CD4-positive, CD25-positive, alpha-beta regulatory T cell (primary cell): ENCODE data around the gene CPOX. TPM values are rescaled to one million over a fixed set of nuclear protein-coding genes. Genes with fewer than 3 reads are reported as not detected.
A peak's percentile ranks its signal among the peaks of the same experiment; 100 is the strongest.
"Not testable (repeated sequence)": the region's sequence is repeated elsewhere in the genome, so short reads cannot be mapped to it uniquely, and the experiment has no call there.

Source experiments
- ATAC-seq, 2 donors: fragments of 150-1000 bp; cut with Tn5 transposase; one replicate each; pipeline ENCODE4 v1.10.0; 2021; ENCODE audit warnings: low read depth in 2 of 2, moderate number of reproducible peaks in 2 of 2, moderate library complexity in 1 of 2
- DNase-seq, 3 donors: peaks; one replicate each; pipeline versions ENCODE4 v3.0.0 to v3.0.0-alpha.2; 2012 to 2022; ENCODE audit warnings: mixed read lengths in 1 of 3
- H3K27ac ChIP-seq: one replicate; pipeline ENCODE4 v1.7.0; 2013; ENCODE audit warnings: mild to moderate bottlenecking, low read length; ENCODE audit not compliant: insufficient read depth, poor library complexity, severe bottlenecking
- H3K27me3 ChIP-seq: one replicate; pipeline ENCODE4 v1.7.0; 2013; ENCODE audit warnings: low read length; ENCODE audit not compliant: control insufficient read depth, insufficient read depth
- H3K36me3 ChIP-seq: one replicate; pipeline ENCODE4 v1.7.0; 2013; ENCODE audit warnings: mild to moderate bottlenecking, low read length, moderate library complexity; ENCODE audit not compliant: control insufficient read depth, insufficient read depth
- H3K4me1 ChIP-seq: 2 replicates; pipeline ENCODE4 v1.7.0; 2013; ENCODE audit warnings: mild to moderate bottlenecking, low read length; ENCODE audit not compliant: insufficient read depth, control insufficient read depth, poor library complexity, severe bottlenecking
- H3K4me3 ChIP-seq: one replicate; pipeline ENCODE4 v1.7.0; 2013; ENCODE audit warnings: low read depth, mild to moderate bottlenecking, low read length, moderate library complexity
- H3K9me3 ChIP-seq, 2 experiments: 1 replicate in 1 of 2; 2 replicates in 1 of 2; pipeline ENCODE4 v1.7.0; 2013; ENCODE audit warnings: low read length in 2 of 2, mild to moderate bottlenecking in 1 of 2, moderate library complexity in 1 of 2; ENCODE audit not compliant: control insufficient read depth in 2 of 2
- H3K27ac Mint-ChIP-seq, 3 donors: one replicate each; pipeline ENCODE4 v1.8.0; 2020 to 2022; ENCODE audit warnings: mild to moderate bottlenecking in 3 of 3, mixed read lengths in 3 of 3, moderate library complexity in 2 of 3
- H3K27me3 Mint-ChIP-seq: one replicate; pipeline ENCODE4 v1.8.0; 2022; ENCODE audit warnings: mild to moderate bottlenecking, mixed read lengths
- H3K36me3 Mint-ChIP-seq: one replicate; pipeline ENCODE4 v1.8.0; 2020; ENCODE audit warnings: mixed read lengths
- H3K4me1 Mint-ChIP-seq, 4 donors: one replicate each; pipeline ENCODE4 v1.8.0; 2020 to 2022; ENCODE audit warnings: mixed read lengths in 4 of 4, mild to moderate bottlenecking in 1 of 4
- H3K4me3 Mint-ChIP-seq, 4 donors: one replicate each; pipeline ENCODE4 v1.8.0; 2020 to 2022; ENCODE audit warnings: mild to moderate bottlenecking in 4 of 4, mixed read lengths in 4 of 4, moderate library complexity in 3 of 4
- H3K9me3 Mint-ChIP-seq, 7 donors: one replicate each; pipeline ENCODE4 v1.8.0; 2020 to 2022; ENCODE audit warnings: mixed read lengths in 7 of 7, mild to moderate bottlenecking in 3 of 7, moderate library complexity in 2 of 7
- polyA plus RNA-seq, 4 donors: library from polyadenylated mRNA; unstranded; fragments of 300-500 nt; fragmentation: Illumina TruSeq; gene quantifications; one replicate each; pipeline ENCODE4 v1.2.3, GENCODE V29; 2021
- total RNA-seq: library from RNA; stranded (reverse); gene quantifications from one replicate; pipeline ENCODE4 v1.2.3, GENCODE V29; 2022

Gene CPOX
- total RNA-seq = 22.8 TPM
- polyA plus RNA-seq = 1 to 10 TPM; 7.1 to 9.5 (median 7.2) TPM

GRCh38 chr3:98593046-98593936, at the start of gene CPOX:
Gene CPOX, minus strand, starts transcription at chr3:98593611. Its CDS starts 107 bp downstream, at chr3:98593504.
- Mint-ChIP-seq H3K36me3 (peaks cover 13% of the 10 kb centered on the region), H3K27ac (peak within 1 kb of the TSS; percentile 34 to 96 (median 93)), H3K9me3 (no peaks in the 10 kb centered on the region), H3K27me3 (peaks cover 9% of the 10 kb centered on the region), H3K4me3 (peak within 1 kb of the TSS; percentile 92 to 99 (median 98)), H3K4me1 (peaks cover 20 to 51% (median 38%) of the 10 kb centered on the region in 4 donors)
- H3K4me3 ChIP-seq = peak within 1 kb of the TSS; percentile 83
- H3K27me3 ChIP-seq = peaks cover 4% of the 10 kb centered on the region
- H3K4me1 ChIP-seq = peaks cover 24% of the 10 kb centered on the region
- peak; percentile 74 to 94 (median 75) for DNase-seq
- peak; percentile 94 to 96 for ATAC-seq
- peaks cover 22% of the 10 kb centered on the region for H3K36me3 ChIP-seq
- H3K9me3 ChIP-seq = no peaks in the 10 kb centered on the region
- H3K27ac ChIP-seq = peak within 1 kb of the TSS; percentile 67

GRCh38 chr3:98642769-98643168, 49.4 kb upstream of the CPOX start:
- H3K9me3 ChIP-seq, H3K27me3 ChIP-seq, H3K27ac Mint-ChIP-seq, H3K27ac ChIP-seq, H3K9me3 Mint-ChIP-seq, ATAC-seq, DNase-seq, H3K4me3 ChIP-seq, H3K27me3 Mint-ChIP-seq, H3K4me3 Mint-ChIP-seq, H3K4me1 Mint-ChIP-seq, H3K36me3 ChIP-seq, H3K4me1 ChIP-seq, H3K36me3 Mint-ChIP-seq: not testable (repeated sequence)

GRCh38 chr3:98641756-98642155, 48.3 kb upstream of the CPOX start:
- not testable (repeated sequence) for H3K36me3 Mint-ChIP-seq, H3K36me3 ChIP-seq, H3K27ac Mint-ChIP-seq, H3K27me3 Mint-ChIP-seq, DNase-seq, H3K9me3 Mint-ChIP-seq, ATAC-seq, H3K4me3 Mint-ChIP-seq, H3K27ac ChIP-seq, H3K4me1 ChIP-seq, H3K4me1 Mint-ChIP-seq, H3K4me3 ChIP-seq, H3K27me3 ChIP-seq, H3K9me3 ChIP-seq

- not testable (repeated sequence) for H3K9me3 Mint-ChIP-seq, H3K4me3 Mint-ChIP-seq, H3K36me3 Mint-ChIP-seq
Measured at GRCh38 chr3:98638515-98638914, 45.1 kb upstream of the CPOX start.

GRCh38 chr3:98630416-98630815, 37.0 kb upstream of the CPOX start:
- no peak overlapping the region for H3K27ac Mint-ChIP-seq
- H3K4me1 Mint-ChIP-seq = no peaks in the 10 kb centered on the region
- ATAC-seq (no peak), DNase-seq (no peak)
- H3K4me1 ChIP-seq = no peaks in the 10 kb centered on the region
- H3K4me3 ChIP-seq = no peak overlapping the region
- H3K36me3 Mint-ChIP-seq = no peaks in the 10 kb centered on the region
- no peaks in the 10 kb centered on the region for H3K36me3 ChIP-seq
- H3K4me3 Mint-ChIP-seq = no peak overlapping the region
- no peak overlapping the region for H3K27ac ChIP-seq
- H3K9me3 Mint-ChIP-seq = peaks cover 0 to 5% (median 0%) of the 10 kb centered on the region in 7 donors
- peaks cover 13% of the 10 kb centered on the region for H3K27me3 Mint-ChIP-seq
- H3K27me3 ChIP-seq = peaks cover 4% of the 10 kb centered on the region
- H3K9me3 ChIP-seq = no peaks in the 10 kb centered on the region

More at GRCh38 chr3:98638515-98638914, 45.1 kb upstream of the CPOX start:
- DNase-seq, H3K27ac ChIP-seq, H3K9me3 ChIP-seq, H3K27me3 ChIP-seq, H3K4me3 ChIP-seq, H3K36me3 ChIP-seq, H3K27ac Mint-ChIP-seq, ATAC-seq, H3K4me1 Mint-ChIP-seq, H3K4me1 ChIP-seq: not testable (repeated sequence)
- H3K27me3 Mint-ChIP-seq = peaks cover 11% of the 10 kb centered on the region

GRCh38 chr3:98628317-98628716, 34.9 kb upstream of the CPOX start:
- H3K27me3 ChIP-seq = peaks cover 2% of the 10 kb centered on the region
- Mint-ChIP-seq H3K9me3 (peaks cover 0 to 3% (median 0%) of the 10 kb centered on the region in 7 donors), H3K27ac (no peak overlapping the region), H3K4me3 (no peak overlapping the region), H3K27me3 (peaks cover 9% of the 10 kb centered on the region), H3K36me3 (no peaks in the 10 kb centered on the region), H3K4me1 (no peaks in the 10 kb centered on the region)
- DNase-seq (no peak), ATAC-seq (no peak)
- no peaks in the 10 kb centered on the region for H3K9me3 ChIP-seq
- no peaks in the 10 kb centered on the region for H3K36me3 ChIP-seq
- H3K27ac ChIP-seq = no peak overlapping the region
- no peak overlapping the region for H3K4me3 ChIP-seq
- H3K4me1 ChIP-seq = no peaks in the 10 kb centered on the region

GRCh38 chr3:98626151-98626550, 32.7 kb upstream of the CPOX start:
- no peak for ATAC-seq
- Mint-ChIP-seq H3K27ac (no peak overlapping the region), H3K27me3 (peaks cover 9% of the 10 kb centered on the region), H3K36me3 (no peaks in the 10 kb centered on the region), H3K4me3 (no peak overlapping the region), H3K4me1 (no peaks in the 10 kb centered on the region), H3K9me3 (peaks cover 0 to 6% (median 0%) of the 10 kb centered on the region in 7 donors)
- Histone ChIP-seq H3K4me3 (no peak overlapping the region), H3K27ac (no peak overlapping the region), H3K4me1 (no peaks in the 10 kb centered on the region), H3K27me3 (no peaks in the 10 kb centered on the region), H3K36me3 (no peaks in the 10 kb centered on the region), H3K9me3 (no peaks in the 10 kb centered on the region)
- no peak for DNase-seq
